GM12878 (cell line): ENCODE data around the gene NSG2. TPM values are rescaled to one million over a fixed set of nuclear protein-coding genes. Genes with fewer than 3 reads are reported as not detected.

Experiments
- ATAC-seq: fragments of 200-7000 bp; cut with Tn5 transposase; 3 replicates; pipeline ENCODE4 v1.9.1; 2020; ENCODE audit warnings: mild to moderate bottlenecking, moderate library complexity
- BruUV-seq: library from RNA; stranded (reverse); fragments of 400-500 nt; replicated peaks from 2 replicates; lab custom pipeline; 2021; lab: Mats Ljungman, UMichigan
- CTCF ChIA-PET: fragments of 300-600 bp; sonication (Branson Sonifier 250); formaldehyde crosslinking; extraction: SDS; loops from one replicate; lab custom pipeline; 2021; ENCODE audit warnings: inconsistent platforms; lab: Yijun Ruan, JAX
- POLR2A ChIA-PET: fragments of 350-600 bp; formaldehyde crosslinking; extraction: SDS; loops from one replicate; lab custom pipeline; 2021; ENCODE audit warnings: inconsistent platforms; lab: Charles Lee
- RAD21 ChIA-PET: fragments of 300-600 bp; sonication (Branson Sonifier 250); formaldehyde crosslinking; loops from one replicate; lab custom pipeline; 2023; ENCODE audit warnings: antibody characterized with exemption; ENCODE audit not compliant: unreplicated experiment; lab: Charles Lee
- SMC1A ChIA-PET: fragments of 300-600 bp; sonication (Branson Sonifier 250); formaldehyde crosslinking; loops from one replicate; lab custom pipeline; 2023; ENCODE audit not compliant: unreplicated experiment, uncharacterized antibody; lab: Charles Lee
- DNase-seq: peaks from one replicate; pipeline ENCODE4 v3.0.0-alpha.2; 2011; ENCODE audit warnings: low read depth, low spot score
- FAIRE-seq: peaks from 3 replicates; lab custom pipeline; 2011; peaks lifted over from hg19 to GRCh38; lab: Jason Lieb, UNC
- H2AFZ ChIP-seq: 2 replicates; pipeline ENCODE4 v1.6.0; 2011; ENCODE audit warnings: low read depth, low read length, control low read depth; ENCODE audit not compliant: control insufficient read depth
- H3K27ac ChIP-seq: 2 replicates; pipeline ENCODE4 v1.5.1; 2011; ENCODE audit warnings: control low read depth; ENCODE audit not compliant: control insufficient read depth, insufficient read depth
- H3K27me3 ChIP-seq, 2 experiments: replicated peaks in 1 of 2; 2 replicates each; pipeline versions ENCODE4 v1.6.0 to v1.6.1; 2011; ENCODE audit warnings: low read length in 1 of 2; ENCODE audit not compliant: control insufficient read depth in 2 of 2, insufficient read depth in 2 of 2
- H3K36me3 ChIP-seq, 2 experiments: 2 replicates each; pipeline ENCODE4 v1.5.1; 2011; ENCODE audit warnings: low read length in 1 of 2; ENCODE audit not compliant: control insufficient read depth in 2 of 2, insufficient read depth in 2 of 2
- H3K4me1 ChIP-seq: 2 replicates; pipeline ENCODE4 v1.6.1; 2011; ENCODE audit warnings: mild to moderate bottlenecking, low read length, moderate library complexity, mixed read lengths; ENCODE audit not compliant: control insufficient read depth, insufficient read depth
- H3K4me2 ChIP-seq: 2 replicates; pipeline ENCODE4 v1.6.0; 2011; ENCODE audit warnings: control low read depth; ENCODE audit not compliant: control insufficient read depth, insufficient read depth
- H3K4me3 ChIP-seq: fragments of 200-600 bp; sonication (generic); 2 replicates; pipeline ENCODE4 v1.5.1; 2016
- H3K79me2 ChIP-seq: 2 replicates; pipeline ENCODE4 v1.6.0; 2011; ENCODE audit warnings: low read length; ENCODE audit not compliant: control insufficient read depth, insufficient read depth
- H3K9ac ChIP-seq: 2 replicates; pipeline ENCODE4 v1.8.0; 2011; ENCODE audit warnings: low read length, control low read depth, mixed read lengths; ENCODE audit not compliant: control insufficient read depth, insufficient read depth
- H3K9me3 ChIP-seq: replicated peaks from 3 replicates; pipeline ENCODE4 v1.5.1; 2011; ENCODE audit warnings: mild to moderate bottlenecking, low read length; ENCODE audit not compliant: control insufficient read depth, insufficient read depth
- H4K20me1 ChIP-seq: 2 replicates; pipeline ENCODE4 v1.6.0; 2011; ENCODE audit not compliant: control insufficient read depth, insufficient read depth
- NR2F1 ChIP-seq: fragments of 450-650 bp; conservative IDR thresholded peaks from 2 replicates; pipeline ENCODE4 v1.6.1; 2017; ENCODE audit warnings: mild to moderate bottlenecking
- SIN3A ChIP-seq: IDR thresholded peaks from 2 replicates; pipeline ENCODE4 v1.6.1; 2012; ENCODE audit warnings: low read depth, low read length, improper control_type of control experiment
- SMARCA5 ChIP-seq: fragments of 450-650 bp; IDR thresholded peaks from 2 replicates; pipeline ENCODE4 v1.6.1; 2017; ENCODE audit warnings: mild to moderate bottlenecking
- WGBS: methylation state at CpG from one replicate; pipeline ENCODE4 v1.1.6; 2016; ENCODE audit warnings: low lambda C conversion rate; ENCODE audit not compliant: insufficient replicate concordance, insufficient coverage; ENCODE audit errors: missing lambda C conversion rate; 5-methylcytosine and 5-hydroxymethylcytosine counted together
- in situ Hi-C: fragments of 300-500 bp; cut with MboI; formaldehyde crosslinking; loops from 9 replicates; pipeline ENCODE4 v1.14.3; 2018; ENCODE audit warnings: mixed read lengths
- intact Hi-C: fragments of 100-400 bp; cut with micrococcal nuclease; formaldehyde crosslinking; loops from one replicate; pipeline ENCODE4 v1.14.2; 2022; ENCODE audit not compliant: unreplicated experiment
- polyA plus RNA-seq, 11 experiments: library from polyadenylated mRNA; depleted of rRNA in 4 of 11; unstranded in 6 of 11; stranded (reverse) in 5 of 11; fragments of >200 nt; fragmentation: Nextera tagmentation in 4 of 11; fragmentation: Illumina TruSeq in 1 of 11; extraction: Ambion mirVana in 4 of 11; extraction: Trizol in 1 of 11; gene quantifications; 1 replicate in 1 of 11; 2 replicates in 10 of 11; pipeline versions ENCODE4 v1.2.1 to v1.2.3, GENCODE V29; 2011 to 2016; ENCODE audit warnings: inconsistent platforms in 2 of 11, missing spikeins in 2 of 11, low read depth in 1 of 11
- total RNA-seq, 4 experiments: library from RNA; depleted of rRNA in 3 of 4; stranded (reverse); fragments of >200 nt in 3 of 4; fragmentation: Illumina TruSeq in 1 of 4; extraction: Trizol in 1 of 4; gene quantifications; 2 replicates each; pipeline versions ENCODE4 v1.2.1 to v1.2.3, GENCODE V29; 2013 to 2021
- TF ChIP-seq, protein P1 (sequence below): fragments of 450-650 bp; IDR thresholded peaks from 2 replicates; pipeline ENCODE4 v1.6.1; 2017; ENCODE audit warnings: mild to moderate bottlenecking, low read depth, inconsistent platforms; ENCODE audit not compliant: poor library complexity, severe bottlenecking
- TF ChIP-seq, protein P2 (sequence below): IDR thresholded peaks from 2 replicates; pipeline ENCODE4 v1.6.1; 2012; ENCODE audit warnings: low read depth, low read length, improper control_type of control experiment

The NSG2 gene
- total and polyA plus RNA-seq, 10 of the 15 experiments (the other 5 are each of a cell fraction or from before 2014, with no cell fraction given): 0.04 to 0.14 TPM; not detected in 8

DNA sequence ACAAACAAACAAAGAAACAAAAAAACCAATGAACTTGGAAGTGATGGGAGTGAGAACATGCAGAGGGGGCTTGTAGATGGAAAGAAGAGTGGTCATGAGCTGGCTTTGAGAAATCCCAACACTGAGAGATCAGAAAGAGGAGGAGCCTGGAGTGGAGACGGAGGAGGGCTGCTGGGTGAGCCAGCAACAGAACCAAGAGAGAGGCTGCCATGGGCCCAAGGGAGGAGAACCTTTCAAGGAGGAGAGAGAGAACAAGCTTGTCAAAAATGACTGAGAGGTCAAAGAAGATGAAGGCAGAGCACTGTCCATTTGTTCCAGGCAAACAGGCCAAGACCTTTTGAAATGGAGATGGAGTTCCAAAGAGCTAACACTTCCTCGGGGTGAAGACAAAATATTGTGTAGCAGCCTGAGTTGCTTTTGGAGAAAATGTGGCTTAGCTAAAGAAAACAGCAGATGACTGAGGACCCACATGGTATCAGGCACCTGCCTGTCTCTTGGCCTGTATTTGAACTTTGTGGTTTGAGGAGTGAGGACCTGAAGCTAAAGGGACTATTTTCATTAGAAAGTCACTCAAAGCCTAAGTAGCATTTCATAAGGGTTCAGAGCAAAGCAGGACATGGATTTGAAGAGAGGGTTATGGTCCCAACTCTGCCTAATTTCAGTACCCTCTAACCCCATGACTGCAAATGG, 13.1 kb downstream of the NSG2 start:
- no peak overlapping the region for H3K4me2 ChIP-seq
- H3K9ac ChIP-seq: no peak overlapping the region
- H2AFZ ChIP-seq: no peak overlapping the region
- ChIA-PET RAD21 (interaction anchor here (1.3 kb wide), 1 partner anchor 253 kb away, joined by 3 read pairs; no protein-coding TSS in a partner anchor), SMC1A (no interaction called here), POLR2A (no interaction called here), CTCF (interaction anchor here (1.3 to 3.6 kb wide), 3 partner anchors 13 to 443 kb away, joined by 3 to 17 read pairs (median 11); partner anchors contain the start of genes BOD1 and NSG2)
- intact Hi-C loops (no loop called here), in situ Hi-C loops (no loop called here)
- no peaks in the 10 kb centered on the region for H4K20me1 ChIP-seq
- H3K27me3 ChIP-seq: no peaks in the 10 kb centered on the region; a peak in 1 of 4 replicates
- H3K36me3 ChIP-seq: no peaks in the 10 kb centered on the region
- DNase-seq: no peak
- no peak overlapping the region for H3K27ac ChIP-seq
- FAIRE-seq: no peak
- no peak for ATAC-seq
- H3K4me1 ChIP-seq: no peaks in the 10 kb centered on the region
- TF ChIP-seq, protein P1, sequence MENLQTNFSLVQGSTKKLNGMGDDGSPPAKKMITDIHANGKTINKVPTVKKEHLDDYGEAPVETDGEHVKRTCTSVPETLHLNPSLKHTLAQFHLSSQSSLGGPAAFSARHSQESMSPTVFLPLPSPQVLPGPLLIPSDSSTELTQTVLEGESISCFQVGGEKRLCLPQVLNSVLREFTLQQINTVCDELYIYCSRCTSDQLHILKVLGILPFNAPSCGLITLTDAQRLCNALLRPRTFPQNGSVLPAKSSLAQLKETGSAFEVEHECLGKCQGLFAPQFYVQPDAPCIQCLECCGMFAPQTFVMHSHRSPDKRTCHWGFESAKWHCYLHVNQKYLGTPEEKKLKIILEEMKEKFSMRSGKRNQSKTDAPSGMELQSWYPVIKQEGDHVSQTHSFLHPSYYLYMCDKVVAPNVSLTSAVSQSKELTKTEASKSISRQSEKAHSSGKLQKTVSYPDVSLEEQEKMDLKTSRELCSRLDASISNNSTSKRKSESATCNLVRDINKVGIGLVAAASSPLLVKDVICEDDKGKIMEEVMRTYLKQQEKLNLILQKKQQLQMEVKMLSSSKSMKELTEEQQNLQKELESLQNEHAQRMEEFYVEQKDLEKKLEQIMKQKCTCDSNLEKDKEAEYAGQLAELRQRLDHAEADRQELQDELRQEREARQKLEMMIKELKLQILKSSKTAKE: no peak
- no peak for TF ChIP-seq SIN3A
- no peak for TF ChIP-seq NR2F1
- no peak for TF ChIP-seq SMARCA5
- TF ChIP-seq, protein P2, sequence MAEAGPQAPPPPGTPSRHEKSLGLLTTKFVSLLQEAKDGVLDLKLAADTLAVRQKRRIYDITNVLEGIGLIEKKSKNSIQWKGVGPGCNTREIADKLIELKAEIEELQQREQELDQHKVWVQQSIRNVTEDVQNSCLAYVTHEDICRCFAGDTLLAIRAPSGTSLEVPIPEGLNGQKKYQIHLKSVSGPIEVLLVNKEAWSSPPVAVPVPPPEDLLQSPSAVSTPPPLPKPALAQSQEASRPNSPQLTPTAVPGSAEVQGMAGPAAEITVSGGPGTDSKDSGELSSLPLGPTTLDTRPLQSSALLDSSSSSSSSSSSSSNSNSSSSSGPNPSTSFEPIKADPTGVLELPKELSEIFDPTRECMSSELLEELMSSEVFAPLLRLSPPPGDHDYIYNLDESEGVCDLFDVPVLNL: no peak
- no peaks in the 10 kb centered on the region for H3K79me2 ChIP-seq
- H3K9me3 ChIP-seq: no peaks in the 10 kb centered on the region
- no TSS peak for BruUV-seq
- no peak overlapping the region for H3K4me3 ChIP-seq
- WGBS: 22% methylated on average over 2 of the region's 2 CpGs
